Keratinocyte (primary cell): ENCODE measurements around the gene ACADSB. TPM values are rescaled to one million over a fixed set of nuclear protein-coding genes. Genes with fewer than 3 reads are reported as not detected.

ENCODE experiments used
- DNase-seq: peaks from one replicate; pipeline ENCODE4 v3.0.0-alpha.2; 2011; ENCODE audit warnings: low read depth, missing footprints, low spot score
- FAIRE-seq: peaks from 2 replicates; lab custom pipeline; 2011; peaks lifted over from hg19 to GRCh38; lab: Jason Lieb, UNC
- H2AFZ ChIP-seq: 2 replicates; pipeline ENCODE4 v1.6.0; 2012; ENCODE audit warnings: low read length, control low read depth, inconsistent platforms; ENCODE audit not compliant: control insufficient read depth
- H3K27ac ChIP-seq: 2 replicates; pipeline ENCODE4 v1.5.1; 2011; ENCODE audit warnings: low read length; ENCODE audit not compliant: control insufficient read depth, insufficient read depth
- H3K27me3 ChIP-seq: 3 replicates; pipeline ENCODE4 v1.6.0; 2011; ENCODE audit warnings: low read length; ENCODE audit not compliant: control insufficient read depth, insufficient read depth; ENCODE audit errors: extremely low read depth
- H3K36me3 ChIP-seq, 2 experiments: 2 replicates in 1 of 2; 3 replicates in 1 of 2; pipeline ENCODE4 v1.5.1; 2011; ENCODE audit warnings: low read length in 2 of 2, mild to moderate bottlenecking in 1 of 2; ENCODE audit not compliant: control insufficient read depth in 2 of 2, insufficient read depth in 2 of 2; ENCODE audit errors: extremely low read depth in 1 of 2
- H3K4me1 ChIP-seq: 3 replicates; pipeline ENCODE4 v1.5.1; 2011; ENCODE audit warnings: low read length; ENCODE audit not compliant: control insufficient read depth, insufficient read depth; ENCODE audit errors: extremely low read depth
- H3K4me2 ChIP-seq: 3 replicates; pipeline ENCODE4 v1.6.0; 2011; ENCODE audit warnings: low read depth, low read length; ENCODE audit not compliant: control insufficient read depth, insufficient read depth; ENCODE audit errors: extremely low read depth
- H3K4me3 ChIP-seq, 3 experiments: fragments of 200-600 bp in 1 of 3; sonication (generic) in 1 of 3; 2 replicates in 2 of 3; 3 replicates in 1 of 3; pipeline ENCODE4 v1.5.1; 2011 to 2016; ENCODE audit warnings: low read length in 3 of 3, mild to moderate bottlenecking in 3 of 3, control low read depth in 2 of 3, inconsistent platforms in 1 of 3, low read depth in 1 of 3, mixed read lengths in 1 of 3, mixed run types in 1 of 3, moderate library complexity in 1 of 3; ENCODE audit not compliant: control insufficient read depth in 2 of 3, insufficient read depth in 2 of 3; ENCODE audit errors: extremely low read depth in 1 of 3
- H3K79me2 ChIP-seq: 2 replicates; pipeline ENCODE4 v1.6.0; 2012; ENCODE audit warnings: low read length; ENCODE audit not compliant: control insufficient read depth, insufficient read depth
- H3K9ac ChIP-seq: 3 replicates; pipeline ENCODE4 v1.6.0; 2011; ENCODE audit warnings: low read length; ENCODE audit not compliant: control insufficient read depth, insufficient read depth; ENCODE audit errors: extremely low read depth
- H3K9me1 ChIP-seq: 3 replicates; pipeline ENCODE4 v1.6.0; 2011; ENCODE audit warnings: low read length; ENCODE audit not compliant: control insufficient read depth, insufficient read depth; ENCODE audit errors: extremely low read depth
- H3K9me3 ChIP-seq: 2 replicates; pipeline ENCODE4 v1.5.1; 2012; ENCODE audit warnings: low read depth, low read length; ENCODE audit not compliant: control insufficient read depth
- H4K20me1 ChIP-seq: 3 replicates; pipeline ENCODE4 v1.6.0; 2011; ENCODE audit warnings: low read length; ENCODE audit not compliant: control insufficient read depth, insufficient read depth; ENCODE audit errors: extremely low read depth
- CTCF ChIP-seq, 3 experiments: IDR thresholded peaks in 1 of 3; conservative IDR thresholded peaks in 1 of 3; optimal IDR thresholded peaks in 1 of 3; 2 replicates in 2 of 3; 3 replicates in 1 of 3; pipeline versions ENCODE3 to v1.5.1; 2011; ENCODE audit warnings: low read length in 3 of 3, mild to moderate bottlenecking in 3 of 3, moderate library complexity in 2 of 3, control low read depth in 1 of 3, inconsistent platforms in 1 of 3; ENCODE audit not compliant: insufficient read depth in 2 of 3; ENCODE audit errors: extremely low read depth in 1 of 3
- EZH2 ChIP-seq: IDR thresholded peaks from one replicate; pipeline ENCODE4 v1.6.1; 2012; ENCODE audit warnings: inconsistent platforms, mild to moderate bottlenecking, low read length, moderate library complexity
- dilution Hi-C: fragments of 300-500 bp; cut with MboI; formaldehyde crosslinking; loops from one replicate; pipeline ENCODE4 v1.7.0; 2020; ENCODE audit warnings: low sequenced_read_pairs; ENCODE audit not compliant: extremely low pct_ligation_motif_present
- polyA plus RNA-seq, 5 experiments: library from polyadenylated mRNA; depleted of rRNA in 3 of 5; stranded (reverse) in 3 of 5; stranded (forward) in 1 of 5; unstranded in 1 of 5; fragments of >200 nt; gene quantifications; 1 replicate in 1 of 5; 2 replicates in 3 of 5; 3 replicates in 1 of 5; pipeline versions ENCODE4 v1.2.1 to v1.2.3, GENCODE V29; 2011 to 2012; ENCODE audit warnings: missing spikeins in 2 of 5, low read depth in 1 of 5, low replicate concordance in 1 of 5

The ACADSB gene
- polyA plus RNA-seq, 1 donor (not counting 4 experiments of a cell fraction or from before 2014, with no cell fraction given) = 10.1 TPM

GRCh38 chr10:122974023-122974422 is 34.8 kb upstream of the ACADSB start:
- H3K4me3 ChIP-seq = no peak overlapping the region
- no peaks in the 10 kb centered on the region for H3K9me1 ChIP-seq
- no peaks in the 10 kb centered on the region for H3K9me3 ChIP-seq
- no peak overlapping the region for H2AFZ ChIP-seq
- dilution Hi-C loops = no loop called here
- no peaks in the 10 kb centered on the region for H3K79me2 ChIP-seq
- H4K20me1 ChIP-seq = no peaks in the 10 kb centered on the region
- peaks cover 4% of the 10 kb centered on the region for H3K27me3 ChIP-seq
- H3K27ac ChIP-seq = no peak overlapping the region
- DNase-seq = no peak
- no peak overlapping the region for H3K9ac ChIP-seq
- no peaks in the 10 kb centered on the region for H3K4me1 ChIP-seq
- H3K36me3 ChIP-seq = no peaks in the 10 kb centered on the region
- TF ChIP-seq EZH2 (no peak), CTCF (optimal IDR thresholded peaks at IDR 0.05 in 1 of 3, IDR thresholded peaks at IDR 0.05 in 1 of 3, conservative IDR thresholded peaks at IDR 0.05 in 1 of 3; ENCODE audit: extremely low read depth in 1 of 3, insufficient read depth in 2 of 3, low read length in 3 of 3) (no peak)
- no peak overlapping the region for H3K4me2 ChIP-seq
- FAIRE-seq = no peak

GRCh38 chr10:122974543-122975064 is 34.2 kb upstream of the ACADSB start:
- dilution Hi-C loops = no loop called here
- H3K27ac ChIP-seq = no peak overlapping the region
- peaks cover 4% of the 10 kb centered on the region for H3K27me3 ChIP-seq
- H3K9me1 ChIP-seq = no peaks in the 10 kb centered on the region
- DNase-seq (no peak), FAIRE-seq (no peak)
- no peaks in the 10 kb centered on the region for H3K36me3 ChIP-seq
- H2AFZ ChIP-seq = no peak overlapping the region
- TF ChIP-seq CTCF (optimal IDR thresholded peaks at IDR 0.05 in 1 of 3, IDR thresholded peaks at IDR 0.05 in 1 of 3, conservative IDR thresholded peaks at IDR 0.05 in 1 of 3; ENCODE audit: extremely low read depth in 1 of 3, insufficient read depth in 2 of 3, low read length in 3 of 3) = no peak
- no peak for TF ChIP-seq EZH2
- no peak overlapping the region for H3K4me3 ChIP-seq
- H3K9ac ChIP-seq = no peak overlapping the region
- H3K79me2 ChIP-seq = no peaks in the 10 kb centered on the region
- H3K9me3 ChIP-seq = no peaks in the 10 kb centered on the region
- H3K4me1 ChIP-seq = peaks cover under 1% of the 10 kb centered on the region
- no peaks in the 10 kb centered on the region for H4K20me1 ChIP-seq
- H3K4me2 ChIP-seq = no peak overlapping the region
